KMS-11 (cell line): Measurements from ENCODE around the gene PRKCH.

Source experiments
- H2AFZ ChIP-seq: fragments of 200-600 bp; sonication (generic); 2 replicates; pipeline ENCODE4 v1.6.1; 2016; ENCODE audit warnings: antibody characterized with exemption, mixed run types, low read depth
- H3K27ac ChIP-seq: fragments of 200-600 bp; sonication (generic); 2 replicates; pipeline ENCODE4 v1.6.1; 2016; ENCODE audit warnings: mild to moderate bottlenecking, mixed run types
- H3K27me3 ChIP-seq: fragments of 200-600 bp; sonication (generic); 2 replicates; pipeline ENCODE4 v1.6.1; 2017; ENCODE audit warnings: mild to moderate bottlenecking, low read depth, mixed run types, moderate library complexity; ENCODE audit not compliant: insufficient read depth
- H3K36me3 ChIP-seq: fragments of 200-600 bp; sonication (generic); 2 replicates; pipeline ENCODE4 v1.6.1; 2017; ENCODE audit warnings: mild to moderate bottlenecking, mixed run types; ENCODE audit not compliant: insufficient read depth
- H3K4me1 ChIP-seq: fragments of 200-600 bp; sonication (generic); 2 replicates; pipeline ENCODE4 v1.6.1; 2016; ENCODE audit warnings: mild to moderate bottlenecking, low read depth, mixed run types; ENCODE audit not compliant: poor library complexity, severe bottlenecking
- H3K4me2 ChIP-seq: fragments of 200-600 bp; sonication (generic); 2 replicates; pipeline ENCODE4 v1.7.0; 2016; ENCODE audit warnings: mild to moderate bottlenecking, mixed run types
- H3K4me3 ChIP-seq: fragments of 200-600 bp; sonication (generic); IDR thresholded peaks from 2 replicates; pipeline ENCODE4 v1.6.1; 2017; ENCODE audit warnings: low read depth, low read length, mixed read lengths; ENCODE audit not compliant: insufficient read depth
- H3K79me2 ChIP-seq: fragments of 200-600 bp; sonication (generic); 2 replicates; pipeline ENCODE4 v1.6.1; 2016; ENCODE audit warnings: low read depth, mixed run types; ENCODE audit not compliant: insufficient read depth
- H3K9ac ChIP-seq: fragments of 200-600 bp; sonication (generic); 2 replicates; pipeline ENCODE4 v1.6.1; 2016; ENCODE audit warnings: mild to moderate bottlenecking, mixed run types
- H4K20me1 ChIP-seq: fragments of 200-600 bp; sonication (generic); 2 replicates; pipeline ENCODE4 v1.6.1; 2016; ENCODE audit warnings: mild to moderate bottlenecking, mixed run types; ENCODE audit not compliant: insufficient read depth
- TF ChIP-seq, protein P1 (sequence below): fragments of 200-600 bp; sonication (generic); conservative IDR thresholded peaks from 2 replicates; pipeline ENCODE4 v1.6.1; 2017; ENCODE audit warnings: low read depth, mild to moderate bottlenecking, antibody characterized with exemption, low read length, moderate library complexity, mixed read lengths

Gene PRKCH

DNA sequence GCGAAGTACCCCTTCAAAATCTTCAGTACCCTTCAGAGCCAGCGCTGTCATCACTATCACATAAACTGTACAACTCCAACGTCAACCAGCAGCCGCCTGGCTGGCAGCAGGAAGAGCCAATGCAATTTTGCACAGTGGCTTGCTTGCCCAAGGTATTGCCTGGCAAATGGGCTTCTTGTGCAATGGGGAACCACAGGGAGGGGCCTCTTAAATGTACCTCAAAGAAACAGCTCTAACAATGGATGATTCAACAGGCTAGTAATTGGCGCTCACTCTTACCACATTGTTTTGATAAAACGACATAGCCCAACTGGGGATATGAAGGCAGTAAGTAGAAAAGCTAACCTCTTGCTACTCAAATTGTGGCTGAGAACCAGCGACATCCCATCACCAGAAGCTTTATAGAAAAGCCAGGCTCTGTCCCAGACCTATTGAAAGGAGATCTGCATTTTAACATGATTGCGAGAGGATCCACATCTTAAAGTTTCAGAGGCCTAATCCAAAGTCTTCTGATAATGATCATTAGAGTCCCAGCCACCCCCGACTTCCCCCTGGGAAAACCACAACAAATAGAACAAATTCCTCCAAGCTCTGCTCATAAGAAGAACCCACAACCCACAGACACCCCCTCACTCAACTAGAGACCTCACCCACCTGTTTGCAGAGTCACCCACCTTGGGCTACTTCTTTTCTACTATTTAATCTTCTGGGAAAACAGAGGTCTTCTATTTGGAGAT, 248.6 kb downstream of the PRKCH start:
- Histone ChIP-seq H2AFZ (no peak overlapping the region), H3K27ac (no peak overlapping the region), H3K79me2 (no peaks in the 10 kb centered on the region), H3K36me3 (no peaks in the 10 kb centered on the region), H3K4me3 (no peak overlapping the region), H3K27me3 (no peaks in the 10 kb centered on the region), H3K4me2 (no peak overlapping the region), H4K20me1 (no peaks in the 10 kb centered on the region), H3K4me1 (no peaks in the 10 kb centered on the region), H3K9ac (no peak overlapping the region)
- TF ChIP-seq, protein P1, sequence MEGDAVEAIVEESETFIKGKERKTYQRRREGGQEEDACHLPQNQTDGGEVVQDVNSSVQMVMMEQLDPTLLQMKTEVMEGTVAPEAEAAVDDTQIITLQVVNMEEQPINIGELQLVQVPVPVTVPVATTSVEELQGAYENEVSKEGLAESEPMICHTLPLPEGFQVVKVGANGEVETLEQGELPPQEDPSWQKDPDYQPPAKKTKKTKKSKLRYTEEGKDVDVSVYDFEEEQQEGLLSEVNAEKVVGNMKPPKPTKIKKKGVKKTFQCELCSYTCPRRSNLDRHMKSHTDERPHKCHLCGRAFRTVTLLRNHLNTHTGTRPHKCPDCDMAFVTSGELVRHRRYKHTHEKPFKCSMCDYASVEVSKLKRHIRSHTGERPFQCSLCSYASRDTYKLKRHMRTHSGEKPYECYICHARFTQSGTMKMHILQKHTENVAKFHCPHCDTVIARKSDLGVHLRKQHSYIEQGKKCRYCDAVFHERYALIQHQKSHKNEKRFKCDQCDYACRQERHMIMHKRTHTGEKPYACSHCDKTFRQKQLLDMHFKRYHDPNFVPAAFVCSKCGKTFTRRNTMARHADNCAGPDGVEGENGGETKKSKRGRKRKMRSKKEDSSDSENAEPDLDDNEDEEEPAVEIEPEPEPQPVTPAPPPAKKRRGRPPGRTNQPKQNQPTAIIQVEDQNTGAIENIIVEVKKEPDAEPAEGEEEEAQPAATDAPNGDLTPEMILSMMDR = no peak

DNA sequence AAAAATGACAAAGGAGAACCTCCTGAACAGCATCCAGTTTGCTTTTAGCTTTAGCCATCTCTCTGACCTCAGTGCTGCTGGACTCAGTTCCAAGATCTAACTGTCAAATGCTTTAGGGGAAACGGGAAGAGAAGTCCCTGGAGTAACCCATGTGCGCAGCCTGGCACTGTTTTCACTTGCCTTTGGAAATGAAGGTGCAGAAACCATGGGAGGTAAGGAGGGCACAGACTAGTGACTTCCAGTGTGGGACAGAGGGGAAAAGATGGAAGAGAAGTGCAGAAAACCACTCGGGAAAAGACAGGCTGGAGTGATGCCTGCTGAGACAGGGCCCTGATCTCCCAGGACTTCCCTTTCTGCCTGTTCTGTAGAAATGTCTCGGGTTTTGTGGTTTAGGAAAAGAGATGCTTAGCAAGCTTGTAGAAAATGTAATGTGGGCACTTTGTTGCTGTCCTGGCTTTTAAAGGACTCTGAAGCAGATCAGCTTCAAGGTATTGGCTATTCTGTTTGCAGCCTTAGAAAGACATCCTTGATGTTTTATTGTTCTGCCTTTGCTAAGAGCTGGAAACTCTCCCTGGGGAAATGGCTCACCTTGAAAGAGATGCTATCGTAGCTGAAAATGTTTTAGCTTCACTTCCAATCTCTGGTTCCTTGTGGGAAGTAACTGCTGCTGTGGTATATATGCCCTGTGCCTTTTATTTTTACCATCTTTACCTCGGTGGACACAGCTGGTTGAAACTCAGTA, 249.3 kb downstream of the PRKCH start:
- no peak overlapping the region for H3K27ac ChIP-seq

DNA sequence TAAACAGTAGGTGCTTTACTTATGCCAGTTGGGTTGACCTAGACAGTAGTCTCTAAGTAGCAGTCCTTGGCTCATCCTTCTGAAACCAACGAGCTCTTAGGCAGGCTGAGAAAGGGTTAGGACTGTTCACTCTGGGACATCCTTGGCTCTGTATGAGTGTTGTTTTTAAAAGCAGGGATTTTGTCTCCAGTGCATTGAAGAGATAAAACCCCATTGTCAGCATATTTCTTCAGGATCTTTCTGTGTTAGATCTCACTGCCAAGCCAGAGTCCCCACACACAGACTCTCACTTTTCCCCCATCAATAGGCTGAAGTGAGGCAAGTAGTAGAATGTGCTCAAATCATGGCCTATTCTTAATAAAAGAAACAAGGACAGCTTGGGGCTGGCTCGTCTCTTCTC, 250.5 kb downstream of the PRKCH start:
- no peak overlapping the region for H2AFZ ChIP-seq
- H3K27ac ChIP-seq = no peak overlapping the region
- no peak overlapping the region for H3K9ac ChIP-seq
- no peaks in the 10 kb centered on the region for H3K79me2 ChIP-seq
- no peaks in the 10 kb centered on the region for H3K27me3 ChIP-seq
- H4K20me1 ChIP-seq = no peaks in the 10 kb centered on the region
- TF ChIP-seq, protein P1 = no peak
- H3K4me3 ChIP-seq = no peak overlapping the region
- no peak overlapping the region for H3K4me2 ChIP-seq
- H3K4me1 ChIP-seq = no peaks in the 10 kb centered on the region
- no peaks in the 10 kb centered on the region for H3K36me3 ChIP-seq

More for the DNA sequence above, 249.3 kb downstream of the PRKCH start:
- H3K79me2 ChIP-seq = no peaks in the 10 kb centered on the region
- no peak overlapping the region for H3K4me2 ChIP-seq
- no peak overlapping the region for H3K4me3 ChIP-seq
- no peaks in the 10 kb centered on the region for H3K27me3 ChIP-seq
- no peak overlapping the region for H3K9ac ChIP-seq
- no peak overlapping the region for H2AFZ ChIP-seq
- TF ChIP-seq, protein P1 = no peak
- H3K36me3 ChIP-seq = no peaks in the 10 kb centered on the region
- H4K20me1 ChIP-seq = no peaks in the 10 kb centered on the region
- no peaks in the 10 kb centered on the region for H3K4me1 ChIP-seq

DNA sequence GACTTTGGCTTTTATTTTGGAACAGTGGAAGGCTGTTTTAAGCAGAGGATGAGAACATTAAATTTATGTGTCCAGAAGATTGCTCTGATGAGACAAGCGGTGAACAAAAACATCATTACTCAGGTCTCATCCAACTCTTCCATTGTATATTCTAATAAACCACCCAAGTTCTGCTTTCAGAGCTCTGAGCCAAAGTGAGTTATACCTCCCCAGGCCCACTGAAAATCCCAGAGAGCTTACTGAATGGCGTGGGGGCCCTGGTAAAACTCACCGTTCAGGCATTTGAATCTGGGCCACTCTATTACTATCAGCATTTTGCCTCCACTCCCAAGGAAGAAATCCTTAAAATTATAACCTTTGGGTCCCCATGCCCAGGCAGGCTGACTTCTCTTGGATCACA, 251.9 kb downstream of the PRKCH start:
- H3K79me2 ChIP-seq = no peaks in the 10 kb centered on the region
- no peak overlapping the region for H3K27ac ChIP-seq
- no peaks in the 10 kb centered on the region for H3K36me3 ChIP-seq
- no peaks in the 10 kb centered on the region for H3K4me1 ChIP-seq
- no peak overlapping the region for H2AFZ ChIP-seq
- H3K4me2 ChIP-seq = no peak overlapping the region
- TF ChIP-seq, protein P1 = no peak
- no peaks in the 10 kb centered on the region for H3K27me3 ChIP-seq
- no peaks in the 10 kb centered on the region for H4K20me1 ChIP-seq
- H3K4me3 ChIP-seq = no peak overlapping the region
- no peak overlapping the region for H3K9ac ChIP-seq
